ENCODE data around the gene MAST4.

The MAST4 gene

DNA sequence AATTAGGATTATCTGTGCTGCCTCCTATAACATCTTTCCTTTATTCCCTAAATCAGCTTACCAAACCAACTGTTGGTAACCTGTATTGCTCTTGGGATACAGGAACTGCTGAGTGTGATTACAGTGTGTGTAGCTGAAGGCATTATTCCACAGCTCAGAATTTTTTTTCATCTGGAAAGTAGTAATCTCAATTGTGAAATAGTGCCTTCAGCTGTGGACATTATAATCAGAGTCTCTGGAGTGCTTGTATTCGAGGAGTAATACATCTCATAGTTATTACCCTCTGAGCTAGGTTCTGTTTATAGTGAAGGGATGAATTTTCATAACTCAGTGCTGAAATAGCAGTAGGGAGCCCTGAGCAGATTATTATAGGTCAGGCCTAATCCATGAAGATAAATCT is 199.5 kb downstream of the MAST4 start:
- TF ChIP-seq, protein P1, sequence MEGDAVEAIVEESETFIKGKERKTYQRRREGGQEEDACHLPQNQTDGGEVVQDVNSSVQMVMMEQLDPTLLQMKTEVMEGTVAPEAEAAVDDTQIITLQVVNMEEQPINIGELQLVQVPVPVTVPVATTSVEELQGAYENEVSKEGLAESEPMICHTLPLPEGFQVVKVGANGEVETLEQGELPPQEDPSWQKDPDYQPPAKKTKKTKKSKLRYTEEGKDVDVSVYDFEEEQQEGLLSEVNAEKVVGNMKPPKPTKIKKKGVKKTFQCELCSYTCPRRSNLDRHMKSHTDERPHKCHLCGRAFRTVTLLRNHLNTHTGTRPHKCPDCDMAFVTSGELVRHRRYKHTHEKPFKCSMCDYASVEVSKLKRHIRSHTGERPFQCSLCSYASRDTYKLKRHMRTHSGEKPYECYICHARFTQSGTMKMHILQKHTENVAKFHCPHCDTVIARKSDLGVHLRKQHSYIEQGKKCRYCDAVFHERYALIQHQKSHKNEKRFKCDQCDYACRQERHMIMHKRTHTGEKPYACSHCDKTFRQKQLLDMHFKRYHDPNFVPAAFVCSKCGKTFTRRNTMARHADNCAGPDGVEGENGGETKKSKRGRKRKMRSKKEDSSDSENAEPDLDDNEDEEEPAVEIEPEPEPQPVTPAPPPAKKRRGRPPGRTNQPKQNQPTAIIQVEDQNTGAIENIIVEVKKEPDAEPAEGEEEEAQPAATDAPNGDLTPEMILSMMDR (IDR thresholded peaks at IDR 0.05): no peak
- H3K27me3 ChIP-seq (ENCODE audit: control insufficient read depth, insufficient read depth, low read length): no peaks in the 10 kb centered on the region
- no peak overlapping the region for H3K4me3 ChIP-seq (ENCODE audit: low read depth, low read length)
- H3K9ac ChIP-seq: no peak overlapping the region
- no peaks in the 10 kb centered on the region for H3K4me1 ChIP-seq
- H3K4me2 ChIP-seq (ENCODE audit: low read length): no peak overlapping the region
- no peak overlapping the region for H2AFZ ChIP-seq
- H3K9me3 ChIP-seq (ENCODE audit: control insufficient read depth, low read length): no peaks in the 10 kb centered on the region
- no peaks in the 10 kb centered on the region for H3K36me3 ChIP-seq (ENCODE audit: control insufficient read depth, insufficient read depth, low read length)
- no peak overlapping the region for H3K27ac ChIP-seq
- no peaks in the 10 kb centered on the region for H3K79me2 ChIP-seq

DNA sequence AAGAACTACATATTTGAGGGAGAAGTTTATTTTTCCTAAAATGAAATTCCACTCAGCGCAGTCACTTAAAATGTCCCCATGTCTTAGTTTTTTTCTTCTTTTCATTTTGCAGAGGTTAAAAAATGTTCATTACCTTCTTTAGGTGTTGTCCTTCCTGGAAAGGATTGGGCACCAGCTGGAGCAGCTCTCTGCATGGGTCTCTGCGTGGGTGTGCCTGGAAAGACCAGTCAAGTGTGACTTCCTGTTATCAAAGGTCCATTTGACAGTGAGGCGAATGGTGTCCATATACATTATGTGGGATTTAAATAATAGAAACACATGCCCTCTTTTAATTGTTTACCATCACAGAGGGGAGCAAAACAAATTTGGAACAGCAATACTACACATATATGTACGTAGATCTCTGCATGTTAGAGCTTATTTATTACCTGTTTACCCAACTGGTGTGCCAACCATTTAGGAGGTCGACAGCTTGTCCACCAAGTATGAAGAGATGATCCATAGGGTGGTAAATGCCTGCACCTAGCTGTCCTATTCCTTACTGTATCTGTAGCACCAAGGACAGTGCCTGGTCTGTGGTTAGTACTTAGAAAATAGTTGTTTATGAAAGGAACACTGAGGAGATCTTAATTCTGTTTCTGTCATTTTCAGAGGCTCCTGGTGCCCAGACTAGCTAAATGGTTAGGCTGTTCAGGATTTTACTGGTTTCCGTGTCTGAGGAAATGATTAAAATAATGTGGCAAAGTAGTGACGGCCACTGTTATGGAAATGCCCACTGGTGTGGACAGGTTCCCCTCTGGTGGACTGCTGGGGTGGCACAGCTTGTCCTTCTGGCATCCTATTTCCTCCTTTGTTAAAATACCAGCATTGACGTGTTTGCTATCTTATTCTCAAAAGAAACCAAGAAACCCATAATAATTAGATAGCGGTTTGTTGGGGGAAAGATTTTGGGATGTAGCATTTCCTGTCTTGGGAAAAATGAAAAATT is 200.4 kb downstream of the MAST4 start:
- no peak overlapping the region for H3K9ac ChIP-seq
- no peak overlapping the region for H3K4me3 ChIP-seq (ENCODE audit: low read depth, low read length)
- no peaks in the 10 kb centered on the region for H3K79me2 ChIP-seq
- H3K27me3 ChIP-seq (ENCODE audit: control insufficient read depth, insufficient read depth, low read length): no peaks in the 10 kb centered on the region
- no peak overlapping the region for H3K4me2 ChIP-seq (ENCODE audit: low read length)
- no peaks in the 10 kb centered on the region for H3K36me3 ChIP-seq (ENCODE audit: control insufficient read depth, insufficient read depth, low read length)
- TF ChIP-seq, protein P1 (IDR thresholded peaks at IDR 0.05): peak; percentile 45
- H3K9me3 ChIP-seq (ENCODE audit: control insufficient read depth, low read length): no peaks in the 10 kb centered on the region
- H2AFZ ChIP-seq: no peak overlapping the region
- H3K4me1 ChIP-seq: no peaks in the 10 kb centered on the region
- no peak overlapping the region for H3K27ac ChIP-seq

DNA sequence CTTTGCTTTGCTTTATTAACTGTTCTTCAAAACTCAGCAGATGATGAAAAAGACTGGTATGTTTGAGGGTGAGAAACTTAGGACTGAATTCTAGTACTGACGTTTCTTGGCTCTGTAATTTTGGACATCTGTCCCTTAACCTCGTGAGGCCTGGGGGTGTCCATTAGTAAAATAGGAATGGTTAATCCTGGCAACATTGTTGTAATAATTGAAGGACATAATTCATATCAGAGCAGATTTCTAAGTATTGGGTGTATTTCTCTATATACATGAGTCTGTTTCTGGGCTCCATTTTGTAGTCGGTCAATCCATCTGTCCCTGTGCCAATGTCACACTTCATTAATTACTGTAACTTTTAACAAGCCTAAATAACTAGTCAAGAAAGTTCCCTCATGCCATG is 206.7 kb downstream of the MAST4 start:
- Histone ChIP-seq H3K27me3 (ENCODE audit: control insufficient read depth, insufficient read depth, low read length) (no peaks in the 10 kb centered on the region), H2AFZ (no peak overlapping the region), H3K9me3 (ENCODE audit: control insufficient read depth, low read length) (no peaks in the 10 kb centered on the region), H3K27ac (no peak overlapping the region), H3K36me3 (ENCODE audit: control insufficient read depth, insufficient read depth, low read length) (no peaks in the 10 kb centered on the region), H3K79me2 (peaks cover 1% of the 10 kb centered on the region), H3K4me1 (no peaks in the 10 kb centered on the region), H3K9ac (no peak overlapping the region), H3K4me3 (ENCODE audit: low read depth, low read length) (no peak overlapping the region), H3K4me2 (ENCODE audit: low read length) (no peak overlapping the region)
- TF ChIP-seq, protein P1 (IDR thresholded peaks at IDR 0.05): no peak

DNA sequence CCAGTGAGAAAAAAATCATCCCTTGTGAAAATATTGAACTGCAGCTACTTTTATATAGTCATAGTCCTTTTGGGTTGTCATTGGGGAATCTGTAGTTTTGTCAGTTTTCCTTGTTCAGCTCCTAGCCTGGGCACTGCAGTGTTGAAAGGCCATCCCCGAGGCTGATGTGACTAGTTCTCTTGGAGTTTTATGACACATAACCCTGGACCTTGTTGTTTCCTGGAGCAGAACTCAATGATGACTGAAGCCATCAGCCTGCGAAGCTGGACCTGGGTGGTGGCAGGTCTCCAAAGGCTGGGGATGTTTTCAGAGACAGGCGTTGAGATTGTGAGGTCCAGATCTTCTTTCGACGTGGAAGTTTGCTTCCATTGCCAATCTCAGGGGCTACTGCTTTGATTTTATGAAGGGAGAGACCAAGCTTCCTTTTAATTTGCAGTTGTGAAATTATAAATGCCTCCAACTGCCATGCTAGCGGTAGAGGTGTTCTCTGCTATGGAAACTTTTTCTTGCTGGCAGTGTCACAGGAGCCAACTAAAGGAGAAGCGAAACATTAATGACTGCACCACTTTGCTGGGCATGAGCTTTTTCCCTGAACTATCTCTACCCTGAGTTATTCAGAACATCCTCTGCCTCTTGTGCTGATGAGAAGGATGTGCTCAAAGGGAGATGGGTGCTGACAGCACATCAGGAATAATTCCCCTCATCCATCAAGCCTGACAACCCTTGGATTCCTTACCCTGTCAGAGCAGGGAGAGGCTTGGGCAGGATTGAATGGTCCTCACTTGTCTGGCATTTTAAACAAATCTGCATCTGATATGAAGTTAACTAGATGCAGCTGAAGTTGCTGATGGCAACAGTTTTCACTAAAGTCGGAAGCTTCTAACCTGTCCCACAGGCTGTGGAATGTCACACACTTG is 209.6 kb downstream of the MAST4 start:
- Histone ChIP-seq H3K4me3 (ENCODE audit: low read depth, low read length) (no peak overlapping the region), H3K27me3 (ENCODE audit: control insufficient read depth, insufficient read depth, low read length) (no peaks in the 10 kb centered on the region), H3K9me3 (ENCODE audit: control insufficient read depth, low read length) (no peaks in the 10 kb centered on the region), H3K36me3 (ENCODE audit: control insufficient read depth, insufficient read depth, low read length) (no peaks in the 10 kb centered on the region), H3K27ac (no peak overlapping the region), H3K9ac (no peak overlapping the region), H3K4me1 (peaks cover 2% of the 10 kb centered on the region), H3K4me2 (ENCODE audit: low read length) (no peak overlapping the region), H3K79me2 (peaks cover 4% of the 10 kb centered on the region), H2AFZ (no peak overlapping the region)
- TF ChIP-seq, protein P1 (IDR thresholded peaks at IDR 0.05): no peak
